Esophagus (tissue), 2 donors: ENCODE results near the gene LGALS9C. TPM values are rescaled to one million over a fixed set of nuclear protein-coding genes. Genes with fewer than 3 reads are reported as not detected.
"Not testable (repeated sequence)": the region's sequence is repeated elsewhere in the genome, so short reads cannot be mapped to it uniquely, and the experiment has no call there.

Source experiments
- H3K27ac ChIP-seq, 2 donors: one replicate each; pipeline ENCODE4 v1.5.1; 2013; ENCODE audit warnings: low read depth in 2 of 2, mild to moderate bottlenecking in 2 of 2, inconsistent platforms in 1 of 2, low read length in 1 of 2, moderate library complexity in 1 of 2
- H3K27me3 ChIP-seq, 2 donors: one replicate each; pipeline ENCODE4 v1.6.1; 2013; ENCODE audit warnings: low read length in 2 of 2, control low read depth in 1 of 2, mild to moderate bottlenecking in 1 of 2; ENCODE audit not compliant: insufficient read depth in 2 of 2, control insufficient read depth in 1 of 2
- H3K36me3 ChIP-seq, 2 donors: one replicate each; pipeline ENCODE4 v1.6.1; 2013; ENCODE audit warnings: low read length in 1 of 2; ENCODE audit not compliant: control insufficient read depth in 2 of 2, insufficient read depth in 2 of 2
- H3K4me1 ChIP-seq, 2 donors: one replicate each; pipeline ENCODE4 v1.6.1; 2013; ENCODE audit warnings: low read length in 1 of 2; ENCODE audit not compliant: control insufficient read depth in 2 of 2, insufficient read depth in 2 of 2
- H3K4me3 ChIP-seq, 2 donors: one replicate each; pipeline ENCODE4 v1.5.1; 2013; ENCODE audit warnings: low read length in 2 of 2, mild to moderate bottlenecking in 2 of 2, low read depth in 1 of 2, moderate library complexity in 1 of 2
- H3K9me3 ChIP-seq, 2 donors: one replicate each; pipeline ENCODE4 v1.6.1; 2013; ENCODE audit warnings: mild to moderate bottlenecking in 2 of 2, low read depth in 1 of 2, low read length in 1 of 2, moderate library complexity in 1 of 2; ENCODE audit not compliant: control insufficient read depth in 2 of 2, insufficient read depth in 1 of 2
- WGBS, 2 donors: extraction: QIAGEN DNeasy Blood & Tissue Kit; methylation state at CpG; one replicate each; pipeline ENCODE4 v1.1.7; 2013; 5-methylcytosine and 5-hydroxymethylcytosine counted together
- polyA plus RNA-seq, 2 donors: library from polyadenylated mRNA; stranded (reverse); fragments of 200-250 nt; gene quantifications; one replicate each; pipeline ENCODE4 v1.2.3, GENCODE V29; 2013
- donor health status: healthy with polysubstance abuse.
- donor health status: Bipolar disorder and iron deficiency.

LGALS9C gene
- polyA plus RNA-seq, 2 donors = 13.4 to 28.2 TPM

GRCh38 chr17:18477367-18477766 is 778 bp downstream of the LGALS9C start:
- not testable (repeated sequence) for H3K36me3 ChIP-seq, H3K27ac ChIP-seq, H3K9me3 ChIP-seq, H3K4me3 ChIP-seq, H3K27me3 ChIP-seq, H3K4me1 ChIP-seq
- 63 to 68% methylated on average over 2 to 3 of the region's 5 CpGs for WGBS, 2 donors

- 70 to 77% methylated on average over 5 to 7 of the region's 12 CpGs for WGBS, 2 donors
- H3K36me3 ChIP-seq, H3K27me3 ChIP-seq, H3K9me3 ChIP-seq, H3K27ac ChIP-seq, H3K4me1 ChIP-seq, H3K4me3 ChIP-seq: not testable (repeated sequence)
Observed at GRCh38 chr17:18478362-18478761, 1.8 kb downstream of the LGALS9C start.

GRCh38 chr17:18478977-18479595 is 2.5 kb downstream of the LGALS9C start:
- H3K27me3 ChIP-seq, H3K36me3 ChIP-seq, H3K4me3 ChIP-seq, H3K4me1 ChIP-seq, H3K27ac ChIP-seq, H3K9me3 ChIP-seq: not testable (repeated sequence)
- WGBS, 2 donors = 50 to 56% methylated on average over 5 to 6 of the region's 10 CpGs

- WGBS, 2 donors = 89 to 94% methylated on average over 2 of the region's 3 CpGs
- not testable (repeated sequence) for H3K9me3 ChIP-seq, H3K4me1 ChIP-seq, H3K4me3 ChIP-seq, H3K36me3 ChIP-seq, H3K27ac ChIP-seq, H3K27me3 ChIP-seq
Observed at GRCh38 chr17:18481775-18482174, 5.2 kb downstream of the LGALS9C start.

- H3K27ac ChIP-seq, H3K9me3 ChIP-seq, H3K4me3 ChIP-seq, H3K4me1 ChIP-seq, H3K27me3 ChIP-seq, H3K36me3 ChIP-seq: not testable (repeated sequence)
- WGBS, 2 donors = 57 to 79% methylated on average over 4 to 5 of the region's 10 CpGs
Observed at GRCh38 chr17:18485936-18486464, 9.4 kb downstream of the LGALS9C start.

- WGBS, 2 donors = 58 to 83% methylated on average over 2 to 3 of the region's 10 CpGs
Observed at GRCh38 chr17:18487633-18488032, 11.0 kb downstream of the LGALS9C start.

GRCh38 chr17:18488622-18489021 is 12.0 kb downstream of the LGALS9C start:
- 78 to 88% methylated on average over 12 to 14 of the region's 15 CpGs for WGBS, 2 donors

More at GRCh38 chr17:18487633-18488032, 11.0 kb downstream of the LGALS9C start:
- not testable (repeated sequence) for H3K4me1 ChIP-seq, H3K36me3 ChIP-seq, H3K27me3 ChIP-seq, H3K4me3 ChIP-seq, H3K9me3 ChIP-seq, H3K27ac ChIP-seq

GRCh38 chr17:18490016-18490415 is 13.4 kb downstream of the LGALS9C start:
- H3K4me3 ChIP-seq, H3K27me3 ChIP-seq, H3K27ac ChIP-seq, H3K36me3 ChIP-seq, H3K4me1 ChIP-seq, H3K9me3 ChIP-seq: not testable (repeated sequence)
- WGBS, 2 donors = 44 to 69% methylated on average over 2 to 3 of the region's 7 CpGs

More at GRCh38 chr17:18488622-18489021, 12.0 kb downstream of the LGALS9C start:
- H3K4me3 ChIP-seq, H3K27me3 ChIP-seq, H3K36me3 ChIP-seq, H3K9me3 ChIP-seq, H3K4me1 ChIP-seq, H3K27ac ChIP-seq: not testable (repeated sequence)

GRCh38 chr17:18492712-18493480 is 16.3 kb downstream of the LGALS9C start:
- H3K4me3 ChIP-seq, H3K27me3 ChIP-seq, H3K9me3 ChIP-seq: not testable (repeated sequence)

More at GRCh38 chr17:18492712-18493480, 16.3 kb downstream of the LGALS9C start:
- 51 to 53% methylated on average over 13 to 14 of the region's 23 CpGs for WGBS, 2 donors
- peak overlapping the region in 1 of 2 donors; percentile 30 for H3K27ac ChIP-seq
- not testable (repeated sequence) for H3K36me3 ChIP-seq, H3K4me1 ChIP-seq
